ENCODE measurements around the gene IL5RA. TPM values are rescaled to one million over a fixed set of nuclear protein-coding genes. Genes with fewer than 3 reads are reported as not detected.

Gene IL5RA
- total and polyA plus RNA-seq, 9 of the 15 experiments (the other 6 are each of a cell fraction or from before 2014, with no cell fraction given): 0.07 to 0.28 (median 0.14) TPM; not detected in 4

- Histone ChIP-seq H3K27ac (ENCODE audit: extremely low read depth, low read depth, low read length) (no peak overlapping the region), H3K4me1 (replicated peaks in 1 of 2; ENCODE audit: control insufficient read depth in 2 of 2, insufficient read depth in 2 of 2, low read length in 2 of 2) (no peaks in the 10 kb centered on the region), H3K4me3 (no peak overlapping the region), H3K36me3 (ENCODE audit: control insufficient read depth, insufficient read depth, low read length) (no peaks in the 10 kb centered on the region), H3K9me1 (ENCODE audit: control insufficient read depth, insufficient read depth, low read length) (no peaks in the 10 kb centered on the region), H3K9ac (ENCODE audit: insufficient read depth in 1 of 2, low read depth in 2 of 2, low read length in 2 of 2) (no peak overlapping the region), H3K27me3 (ENCODE audit: control insufficient read depth in 2 of 2, insufficient read depth in 2 of 2, low read length in 2 of 2) (peaks cover 5 to 6% of the 10 kb centered on the region in 2 experiments; a peak in 3 of 5 replicates), H3K79me2 (ENCODE audit: control insufficient read depth, insufficient read depth, low read length) (no peaks in the 10 kb centered on the region), H3K4me2 (ENCODE audit: insufficient read depth, low read length) (no peak overlapping the region), H4K20me1 (replicated peaks; ENCODE audit: control insufficient read depth, insufficient read depth, low read length) (no peaks in the 10 kb centered on the region), H2AFZ (ENCODE audit: low read depth, low read length) (no peak overlapping the region), H3K9me3 (replicated peaks; ENCODE audit: control insufficient read depth, insufficient read depth, low read depth, low read length) (no peaks in the 10 kb centered on the region)
- in situ Hi-C loops (cut with MboI) (no loop called here), intact Hi-C loops (cut with micrococcal nuclease) (no loop called here)
- WGBS (ENCODE audit: insufficient coverage, low coverage, missing lambda C conversion rate): 0% methylated on average over 2 of the region's 2 CpGs
- BruUV-seq (replicated peaks): no TSS peak
- DNase-seq (ENCODE audit: extremely low read depth in 1 of 4, low spot score in 3 of 4) (no peak), FAIRE-seq (no peak), ATAC-seq (no peak)
- ChIA-PET CTCF (ENCODE audit: low intra/inter-chr PET ratio) (no interaction called here), POLR2A (interaction anchor here (1.3 kb wide), 1 partner anchor 15 kb away, joined by 3 read pairs; no protein-coding TSS in a partner anchor)
- TF ChIP-seq PML (IDR thresholded peaks at IDR 0.05; ENCODE audit: low read length): no peak
- no peak for TF ChIP-seq HOXB6 (CRISPR knock-in tag; IDR thresholded peaks at IDR 0.05; ENCODE audit: borderline replicate concordance)
- no peak for TF ChIP-seq MEF2D (tag; conservative IDR thresholded peaks at IDR 0.05; ENCODE audit: low read depth)
- no peak for TF ChIP-seq BRD4 (IDR thresholded peaks at IDR 0.05)
- no peak for TF ChIP-seq BDP1 (IDR thresholded peaks at IDR 0.05; ENCODE audit: insufficient read depth, insufficient read length)
- TF ChIP-seq ILK (tag; IDR thresholded peaks at IDR 0.05; ENCODE audit: borderline replicate concordance, low read depth): no peak
- TF ChIP-seq, protein P1, sequence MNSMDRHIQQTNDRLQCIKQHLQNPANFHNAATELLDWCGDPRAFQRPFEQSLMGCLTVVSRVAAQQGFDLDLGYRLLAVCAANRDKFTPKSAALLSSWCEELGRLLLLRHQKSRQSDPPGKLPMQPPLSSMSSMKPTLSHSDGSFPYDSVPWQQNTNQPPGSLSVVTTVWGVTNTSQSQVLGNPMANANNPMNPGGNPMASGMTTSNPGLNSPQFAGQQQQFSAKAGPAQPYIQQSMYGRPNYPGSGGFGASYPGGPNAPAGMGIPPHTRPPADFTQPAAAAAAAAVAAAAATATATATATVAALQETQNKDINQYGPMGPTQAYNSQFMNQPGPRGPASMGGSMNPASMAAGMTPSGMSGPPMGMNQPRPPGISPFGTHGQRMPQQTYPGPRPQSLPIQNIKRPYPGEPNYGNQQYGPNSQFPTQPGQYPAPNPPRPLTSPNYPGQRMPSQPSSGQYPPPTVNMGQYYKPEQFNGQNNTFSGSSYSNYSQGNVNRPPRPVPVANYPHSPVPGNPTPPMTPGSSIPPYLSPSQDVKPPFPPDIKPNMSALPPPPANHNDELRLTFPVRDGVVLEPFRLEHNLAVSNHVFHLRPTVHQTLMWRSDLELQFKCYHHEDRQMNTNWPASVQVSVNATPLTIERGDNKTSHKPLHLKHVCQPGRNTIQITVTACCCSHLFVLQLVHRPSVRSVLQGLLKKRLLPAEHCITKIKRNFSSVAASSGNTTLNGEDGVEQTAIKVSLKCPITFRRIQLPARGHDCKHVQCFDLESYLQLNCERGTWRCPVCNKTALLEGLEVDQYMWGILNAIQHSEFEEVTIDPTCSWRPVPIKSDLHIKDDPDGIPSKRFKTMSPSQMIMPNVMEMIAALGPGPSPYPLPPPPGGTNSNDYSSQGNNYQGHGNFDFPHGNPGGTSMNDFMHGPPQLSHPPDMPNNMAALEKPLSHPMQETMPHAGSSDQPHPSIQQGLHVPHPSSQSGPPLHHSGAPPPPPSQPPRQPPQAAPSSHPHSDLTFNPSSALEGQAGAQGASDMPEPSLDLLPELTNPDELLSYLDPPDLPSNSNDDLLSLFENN (IDR thresholded peaks at IDR 0.05; ENCODE audit: low read depth in 2 of 2, low read length in 2 of 2): no peak
- TF ChIP-seq E2F4 (CRISPR knock-in tag; IDR thresholded peaks at IDR 0.05; ENCODE audit: low read depth): no peak
- TF ChIP-seq MYC (IDR thresholded peaks at IDR 0.05; ENCODE audit: low read depth, low read length): no peak
- no peak for TF ChIP-seq MYC (CRISPR knock-in tag; IDR thresholded peaks at IDR 0.05; ENCODE audit: borderline replicate concordance, low read depth)
- TF ChIP-seq MTA3 (IDR thresholded peaks at IDR 0.05; ENCODE audit: borderline replicate concordance): no peak
- no peak for TF ChIP-seq CHAMP1 (IDR thresholded peaks at IDR 0.05)
Measured at GRCh38 chr3:3066378-3066777, 43.8 kb downstream of the IL5RA start.

All from K562 (cell line).